Omental fat pad (tissue), 4 donors: ENCODE data around the gene KRTAP19-3. TPM values are rescaled to one million over a fixed set of nuclear protein-coding genes. Genes with fewer than 3 reads are reported as not detected.

Experiments
- ATAC-seq: fragments of 150-250 bp; one replicate; pipeline ENCODE4 v1.9.1; 2016; ENCODE audit warnings: mild to moderate bottlenecking, moderate library complexity; ENCODE audit not compliant: low FRiP score
- DNase-seq: peaks from one replicate; pipeline ENCODE4 v3.0.0-alpha.2; 2019; ENCODE audit warnings: low spot score
- total RNA-seq, 4 donors: library from RNA; depleted of rRNA; stranded (reverse); fragments of >200 nt; gene quantifications; one replicate each; pipeline ENCODE4 v1.1.0, GENCODE V29; 2016
- TF ChIP-seq, protein P1 (sequence below), 3 donors: fragments of 450-650 bp; IDR thresholded peaks; one replicate each; pipeline ENCODE4 v1.5.1; 2016 to 2017; ENCODE audit warnings: antibody characterized with exemption in 3 of 3, mild to moderate bottlenecking in 3 of 3, moderate library complexity in 2 of 3

Gene KRTAP19-3
- total RNA-seq, 4 donors from 2014 or later: not detected

DNA sequence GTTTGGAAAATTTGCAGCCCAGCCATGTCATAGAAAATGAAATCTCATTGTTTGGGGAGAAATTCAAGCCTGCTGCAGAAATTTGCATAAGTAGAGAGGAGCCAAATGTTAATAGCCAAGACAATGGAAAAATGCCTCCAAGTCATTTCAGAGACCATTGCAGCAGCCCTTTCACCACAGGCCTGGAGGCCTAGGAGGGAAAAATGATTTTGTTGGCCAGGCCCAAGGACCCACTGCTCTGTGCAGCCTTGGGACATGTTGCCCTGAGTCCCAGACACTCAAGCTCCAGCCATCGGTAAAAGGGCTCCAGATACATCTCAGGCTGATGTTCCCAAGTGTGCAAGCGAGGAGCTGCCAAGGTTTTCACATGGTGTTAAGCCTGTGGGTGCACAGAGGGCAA is 5.6 kb downstream of the KRTAP19-3 start:
- ATAC-seq: no peak
- TF ChIP-seq, protein P1, sequence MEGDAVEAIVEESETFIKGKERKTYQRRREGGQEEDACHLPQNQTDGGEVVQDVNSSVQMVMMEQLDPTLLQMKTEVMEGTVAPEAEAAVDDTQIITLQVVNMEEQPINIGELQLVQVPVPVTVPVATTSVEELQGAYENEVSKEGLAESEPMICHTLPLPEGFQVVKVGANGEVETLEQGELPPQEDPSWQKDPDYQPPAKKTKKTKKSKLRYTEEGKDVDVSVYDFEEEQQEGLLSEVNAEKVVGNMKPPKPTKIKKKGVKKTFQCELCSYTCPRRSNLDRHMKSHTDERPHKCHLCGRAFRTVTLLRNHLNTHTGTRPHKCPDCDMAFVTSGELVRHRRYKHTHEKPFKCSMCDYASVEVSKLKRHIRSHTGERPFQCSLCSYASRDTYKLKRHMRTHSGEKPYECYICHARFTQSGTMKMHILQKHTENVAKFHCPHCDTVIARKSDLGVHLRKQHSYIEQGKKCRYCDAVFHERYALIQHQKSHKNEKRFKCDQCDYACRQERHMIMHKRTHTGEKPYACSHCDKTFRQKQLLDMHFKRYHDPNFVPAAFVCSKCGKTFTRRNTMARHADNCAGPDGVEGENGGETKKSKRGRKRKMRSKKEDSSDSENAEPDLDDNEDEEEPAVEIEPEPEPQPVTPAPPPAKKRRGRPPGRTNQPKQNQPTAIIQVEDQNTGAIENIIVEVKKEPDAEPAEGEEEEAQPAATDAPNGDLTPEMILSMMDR (IDR thresholded peaks at IDR 0.05): no peak
- DNase-seq: no peak

DNA sequence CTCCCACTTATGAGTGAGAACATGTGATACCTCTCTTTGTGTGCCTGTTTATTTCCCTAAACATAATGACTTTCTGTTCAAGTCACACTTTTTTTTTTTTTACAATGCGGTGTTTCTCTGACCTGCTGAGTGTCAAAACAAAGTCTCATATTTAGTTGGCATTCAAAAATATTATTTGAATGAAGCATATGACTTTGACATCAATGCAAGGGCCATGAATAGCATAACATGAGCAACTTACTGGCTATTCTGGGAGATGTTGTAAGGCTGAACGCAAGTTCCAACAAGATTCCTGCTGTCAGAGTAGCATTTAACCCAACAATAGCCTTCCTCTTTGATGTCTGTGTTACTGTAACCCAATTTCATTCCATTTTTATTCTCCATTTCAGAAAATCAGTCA is 9.7 kb downstream of the KRTAP19-3 start:
- no peak for ATAC-seq
- TF ChIP-seq, protein P1 (IDR thresholded peaks at IDR 0.05): no peak
- no peak for DNase-seq

DNA sequence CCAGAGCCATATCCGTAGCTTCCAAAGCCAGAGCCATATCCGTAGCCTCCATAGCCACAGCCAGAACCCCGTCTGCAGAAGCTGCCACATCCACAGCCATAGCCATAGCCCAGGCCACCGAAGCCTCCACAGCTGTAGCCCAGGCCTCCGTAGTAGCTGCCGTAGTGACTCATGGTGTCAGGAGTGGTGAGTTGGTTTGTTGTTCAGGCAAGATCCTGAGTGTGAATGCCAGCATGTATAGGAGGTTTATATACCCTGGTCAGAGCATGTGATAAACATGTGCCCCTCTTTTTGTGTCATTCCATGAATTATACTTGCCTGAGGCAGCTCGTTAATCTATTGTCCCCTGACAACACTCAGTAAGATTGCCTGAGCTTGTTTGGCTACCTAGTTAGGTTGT is 11.7 kb downstream of the KRTAP19-3 start, which contains the start of gene KRTAP19-1:
KRTAP19-1 (minus strand) TSS at position 223 of the 400 bp plus-strand sequence; CDS start at position 173, 50 bp downstream.
- DNase-seq (no peak), ATAC-seq (no peak)
- TF ChIP-seq, protein P1 (IDR thresholded peaks at IDR 0.05): no peak

DNA sequence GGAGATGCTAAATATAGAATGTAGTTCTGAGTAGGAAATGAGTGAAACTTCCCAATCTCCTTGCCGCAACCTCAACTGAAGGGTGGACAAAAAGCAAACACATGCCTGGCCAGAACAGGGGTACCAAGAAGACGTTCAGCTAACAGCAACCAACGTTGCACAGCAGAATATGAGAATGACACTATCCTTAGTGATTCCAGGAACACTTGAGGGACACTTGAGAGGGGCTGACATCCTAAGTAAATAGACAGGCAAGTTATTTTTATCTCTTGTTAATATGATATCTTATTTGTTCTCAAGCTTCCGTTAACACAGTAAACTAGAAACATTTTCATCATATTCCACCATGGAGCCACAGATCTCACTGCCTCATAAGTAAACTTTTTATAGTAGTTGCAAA is 12.6 kb downstream of the KRTAP19-3 start:
- TF ChIP-seq, protein P1 (IDR thresholded peaks at IDR 0.05): no peak
- DNase-seq (no peak), ATAC-seq (no peak)

DNA sequence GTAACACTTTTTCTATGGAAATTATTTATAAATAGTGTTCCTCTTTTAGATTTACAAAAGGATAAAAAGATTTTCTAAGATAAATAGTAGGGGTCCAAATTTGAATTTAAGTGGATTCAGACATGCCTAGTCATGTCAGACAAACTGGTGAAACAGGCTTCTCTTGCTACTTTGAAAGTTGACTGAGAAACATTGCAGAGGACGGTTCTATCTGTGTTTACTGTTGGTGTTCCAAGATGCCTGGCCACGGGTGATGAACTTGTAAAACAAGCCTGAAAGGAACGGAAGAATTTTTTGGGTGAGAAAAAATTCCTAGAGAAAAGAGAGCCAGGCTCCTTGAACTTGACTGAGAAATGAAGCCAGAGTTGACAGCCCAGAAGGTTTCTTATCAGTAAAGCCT is 13.8 kb downstream of the KRTAP19-3 start:
- ATAC-seq: no peak
- DNase-seq: no peak
- TF ChIP-seq, protein P1 (IDR thresholded peaks at IDR 0.05): no peak

DNA sequence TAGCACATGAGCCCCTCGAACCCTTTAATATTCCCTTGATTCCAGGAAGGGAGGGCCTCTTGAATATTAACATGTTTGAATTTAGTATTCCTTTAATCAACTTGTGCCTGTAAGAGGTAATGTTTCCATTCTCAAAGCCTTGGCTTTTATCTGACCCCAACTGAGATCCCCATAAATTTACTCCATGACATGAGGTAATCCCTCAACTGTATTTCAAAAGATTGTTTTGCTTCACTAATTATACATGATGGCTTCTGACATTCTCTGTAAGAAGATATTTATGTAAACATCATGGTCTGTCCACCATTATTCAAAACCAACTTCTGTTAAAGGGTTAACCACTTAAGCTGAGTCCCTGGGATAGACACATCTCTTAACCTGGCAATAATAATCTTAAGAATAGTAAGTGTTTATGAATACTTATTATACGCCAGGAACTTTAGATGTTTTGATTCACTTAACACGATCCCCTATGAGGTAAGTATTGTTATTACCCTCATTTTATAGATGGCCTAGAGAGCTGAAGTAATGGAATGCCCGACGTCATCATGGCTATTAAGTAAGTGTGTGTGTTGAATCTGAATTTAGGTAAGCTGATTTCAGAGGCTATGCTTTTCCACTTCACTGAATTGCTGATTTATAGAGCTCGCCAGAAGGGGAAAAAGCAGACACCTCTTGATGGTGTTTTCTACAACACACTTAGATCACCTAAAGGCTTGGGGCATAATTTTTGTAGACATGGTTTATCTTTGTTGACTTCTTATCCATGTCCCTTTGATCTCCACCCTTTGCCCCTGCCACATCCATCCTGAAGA is 22.7 kb downstream of the KRTAP19-3 start:
- no peak for DNase-seq
- no peak for ATAC-seq

More for the DNA sequence above, 22.7 kb downstream of the KRTAP19-3 start:
- TF ChIP-seq, protein P1 (IDR thresholded peaks at IDR 0.05): no peak
